ENCODE data around the gene PTPA.

Gene PTPA

DNA sequence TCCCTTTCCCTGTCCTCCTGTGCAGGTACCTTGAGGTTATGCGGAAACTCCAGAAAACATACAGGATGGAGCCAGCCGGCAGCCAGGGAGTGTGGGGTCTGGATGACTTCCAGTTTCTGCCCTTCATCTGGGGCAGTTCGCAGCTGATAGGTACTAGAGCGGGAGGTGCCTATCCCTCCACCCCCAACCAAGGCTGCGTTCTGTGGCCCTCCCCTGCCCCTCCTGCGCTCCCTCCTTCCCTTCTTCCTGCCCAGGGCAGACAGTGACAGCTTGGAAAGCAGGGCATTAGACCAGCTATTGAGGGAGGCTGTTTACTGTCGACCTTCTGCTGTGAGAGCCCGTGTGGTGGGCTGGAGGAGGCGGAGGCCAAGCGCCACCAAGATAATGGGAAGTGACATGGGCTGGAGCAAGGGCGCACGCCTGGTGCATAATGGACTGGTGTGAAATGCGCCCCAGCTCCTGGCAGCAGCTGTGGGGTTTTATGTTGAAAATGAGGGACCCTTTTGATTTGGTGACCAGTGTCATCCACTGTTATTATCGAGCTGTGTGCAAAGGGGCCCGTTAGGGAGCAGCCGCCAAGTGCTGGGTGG, 25.3 kb downstream of the PTPA start:
- in situ Hi-C loops (cut with HindIII; ENCODE audit: low sequenced_read_pairs): loop anchor here (10.0 kb wide), 1 partner anchor 638 kb away; no protein-coding TSS in a partner anchor

DNA sequence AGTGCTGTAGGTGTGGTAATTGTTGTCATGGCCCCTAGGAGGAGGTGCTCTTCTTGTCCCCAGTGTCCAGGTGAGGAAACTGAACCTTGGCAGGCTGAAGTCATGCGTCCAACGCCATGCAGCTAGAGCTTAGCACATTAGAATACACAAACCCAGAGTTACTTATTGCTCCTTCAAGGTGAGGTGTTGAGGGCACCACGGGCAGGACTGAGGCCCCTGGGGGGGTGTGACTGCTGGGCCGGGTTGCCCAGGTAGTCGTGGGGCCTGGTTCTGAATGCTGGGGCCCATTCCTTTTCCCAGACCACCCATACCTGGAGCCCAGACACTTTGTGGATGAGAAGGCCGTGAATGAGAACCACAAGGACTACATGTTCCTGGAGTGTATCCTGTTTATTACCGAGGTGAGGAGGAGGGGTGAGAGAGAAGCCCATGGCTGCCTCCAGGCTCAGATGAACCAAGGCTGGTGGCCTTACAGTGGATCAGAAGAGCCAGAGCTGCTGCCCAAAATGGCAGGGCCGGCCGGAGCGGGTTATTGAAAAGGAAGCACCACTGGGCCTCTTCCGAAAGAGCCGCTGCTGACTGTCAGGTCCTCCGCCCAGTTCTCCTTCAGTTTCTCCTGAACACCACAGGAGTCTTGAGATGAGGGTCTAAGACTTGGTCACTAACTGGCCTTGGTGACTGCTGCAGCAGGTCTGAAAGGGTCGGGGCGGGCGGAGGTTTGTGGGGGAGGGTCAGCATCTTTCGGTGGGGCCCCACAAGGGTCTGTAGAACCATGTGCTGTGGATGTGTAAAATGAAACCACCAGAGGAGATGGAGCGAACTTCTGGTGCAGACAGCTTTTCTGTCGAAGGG, 26.3 kb downstream of the PTPA start:
- in situ Hi-C loops (cut with HindIII; ENCODE audit: low sequenced_read_pairs): loop anchor here (10.0 kb wide), 1 partner anchor 637 kb away; no protein-coding TSS in a partner anchor

DNA sequence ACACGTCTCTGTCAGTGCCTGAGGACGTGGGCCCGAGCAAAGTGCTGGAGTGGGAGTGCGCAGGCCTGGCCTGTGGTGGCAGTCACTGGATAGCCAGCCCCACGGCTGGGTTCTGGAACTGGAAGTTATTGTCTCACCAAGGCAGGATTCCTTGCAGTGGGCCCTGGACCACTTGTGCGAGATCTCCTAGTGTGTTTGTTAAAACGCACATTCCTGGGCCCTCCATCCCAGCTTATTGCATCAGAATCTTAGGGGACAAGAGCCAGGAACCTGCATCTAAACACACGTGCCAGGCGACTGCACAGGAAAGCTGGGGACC, 26.9 kb downstream of the PTPA start:
- in situ Hi-C loops (cut with HindIII; ENCODE audit: low sequenced_read_pairs): loop anchor here (10.0 kb wide), 1 partner anchor 637 kb away; no protein-coding TSS in a partner anchor

DNA sequence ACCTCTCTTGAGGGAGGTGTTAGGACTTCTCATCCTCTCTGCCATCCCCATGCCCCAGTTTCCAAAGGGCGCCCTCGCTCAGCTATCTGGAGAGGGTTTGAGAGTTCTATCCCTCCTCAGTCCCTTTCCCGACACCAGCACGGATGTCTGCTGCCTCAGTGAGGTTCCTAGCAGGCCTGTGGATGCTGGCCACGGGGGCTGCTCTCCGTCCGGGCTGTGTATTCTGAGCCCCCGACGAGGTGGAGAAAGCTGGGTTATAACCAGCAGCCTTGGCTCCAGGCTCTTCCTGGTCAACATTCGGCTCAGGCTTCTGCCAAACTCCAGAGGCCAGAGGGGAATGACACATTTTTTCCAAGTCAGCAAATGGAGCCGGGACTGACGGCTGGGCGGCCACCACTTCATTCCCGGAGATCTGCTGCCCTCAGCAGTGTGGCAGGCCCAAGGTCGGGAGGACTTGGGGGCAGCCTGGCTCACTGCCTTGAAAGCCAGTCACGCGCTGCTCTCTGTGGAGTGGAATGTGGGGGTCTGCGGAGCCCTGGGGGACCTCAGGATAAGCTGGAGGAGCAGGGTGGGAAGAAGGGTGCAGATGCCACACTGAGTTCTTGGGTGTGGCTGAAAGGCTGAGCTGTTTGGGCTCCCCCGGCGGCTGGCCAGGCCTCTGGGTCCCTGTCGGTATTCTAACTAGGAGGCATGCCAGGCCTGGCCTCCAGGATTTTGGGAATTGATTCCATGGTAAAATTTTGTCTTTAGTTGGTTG, 27.4 kb downstream of the PTPA start:
- in situ Hi-C loops (cut with HindIII; ENCODE audit: low sequenced_read_pairs): loop anchor here (10.0 kb wide), 1 partner anchor 636 kb away; no protein-coding TSS in a partner anchor

DNA sequence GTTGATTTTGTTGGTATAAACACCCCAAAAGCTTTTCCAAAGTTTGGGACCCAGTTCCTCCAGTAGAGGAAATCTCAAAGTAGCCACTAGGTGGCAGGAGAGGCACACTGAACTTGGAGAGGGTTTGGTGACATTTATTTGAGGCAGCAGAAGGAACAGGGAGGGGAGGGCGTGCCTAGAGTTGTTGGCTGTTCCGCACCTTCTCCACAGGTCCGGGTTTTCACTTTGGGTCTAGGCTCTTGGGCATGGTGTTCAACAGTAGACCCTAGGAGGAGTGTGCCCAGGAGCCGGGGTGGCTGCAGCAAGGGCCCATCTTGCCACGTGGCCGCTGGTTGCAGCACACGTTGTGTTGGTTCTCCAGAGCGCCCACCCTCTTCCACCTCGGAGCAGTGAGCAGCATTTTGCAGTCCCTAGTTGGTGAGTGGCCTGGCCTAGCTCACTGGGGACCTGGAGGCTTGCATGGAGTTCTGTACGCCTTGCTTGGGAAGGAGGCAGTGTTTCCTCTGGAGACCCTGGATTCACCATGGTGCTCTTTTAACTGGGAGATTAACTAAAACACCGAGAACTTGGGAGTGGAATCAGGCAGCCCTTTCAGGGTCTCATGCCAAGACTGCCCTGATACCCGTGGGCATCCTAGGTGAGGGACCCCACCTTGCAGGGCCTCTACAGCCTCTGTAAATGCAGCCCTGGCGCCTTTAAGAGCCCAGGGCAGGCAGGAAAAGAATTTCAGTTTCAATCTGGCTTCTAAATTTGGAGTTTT, 28.2 kb downstream of the PTPA start:
- in situ Hi-C loops (cut with HindIII; ENCODE audit: low sequenced_read_pairs): loop anchor here (10.0 kb wide), 1 partner anchor 635 kb away; no protein-coding TSS in a partner anchor

DNA sequence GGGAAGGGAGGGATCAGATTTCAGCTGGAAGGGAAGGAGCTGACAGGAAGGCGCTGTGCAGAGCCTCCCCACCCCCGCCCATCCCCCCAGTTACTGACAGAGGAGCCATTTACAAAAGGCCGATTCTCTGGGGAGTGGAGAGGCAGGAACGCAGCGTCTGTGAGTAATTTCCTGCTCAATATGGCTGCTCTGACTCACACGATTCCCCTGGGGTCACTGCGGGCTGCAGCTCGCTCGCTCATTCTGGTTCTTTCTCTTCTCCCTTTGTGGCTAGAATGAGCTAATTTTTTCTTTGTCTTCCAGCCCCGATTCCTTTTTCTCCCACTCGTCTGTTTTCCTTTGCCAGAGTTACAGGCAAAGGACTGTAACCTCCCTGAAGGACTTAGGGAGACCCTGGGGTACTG, 28.8 kb downstream of the PTPA start:
- in situ Hi-C loops (cut with HindIII; ENCODE audit: low sequenced_read_pairs): loop anchor here (10.0 kb wide), 1 partner anchor 635 kb away; no protein-coding TSS in a partner anchor

DNA sequence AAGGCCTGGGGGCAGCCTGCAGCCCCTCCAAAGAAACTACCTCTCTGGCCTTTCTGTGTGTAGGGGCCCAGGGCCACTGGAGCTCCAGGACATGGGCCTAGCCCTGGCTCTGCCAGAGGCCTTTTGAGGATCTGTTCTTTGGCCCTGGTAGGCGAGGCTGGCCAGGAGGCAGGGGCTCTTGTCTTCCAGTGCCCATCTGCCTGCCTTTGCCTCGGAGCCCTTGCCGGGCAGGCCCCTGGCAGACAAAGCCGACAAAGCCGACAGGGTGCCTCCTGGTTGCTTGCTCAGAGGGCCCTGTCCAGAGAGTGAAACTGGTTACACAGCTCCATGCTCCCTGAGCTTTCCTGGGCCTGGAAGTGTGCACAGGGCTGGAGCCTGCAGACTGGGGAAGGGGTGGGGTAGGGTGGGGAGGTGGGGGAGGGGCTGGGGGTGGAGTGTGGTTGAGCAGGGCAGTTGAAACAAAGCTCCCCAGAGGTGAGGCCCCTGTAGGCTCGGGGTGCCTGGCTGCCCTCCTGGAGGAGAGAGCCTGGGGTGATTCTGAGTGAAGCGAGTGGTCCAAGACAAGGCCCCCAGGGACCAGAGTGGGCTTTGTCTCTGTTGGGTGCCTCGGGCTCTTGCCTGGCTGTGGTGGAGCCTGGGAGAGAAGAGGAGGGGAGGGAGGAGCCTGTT, 29.3 kb downstream of the PTPA start:
- in situ Hi-C loops (cut with HindIII; ENCODE audit: low sequenced_read_pairs): no loop called here

DNA sequence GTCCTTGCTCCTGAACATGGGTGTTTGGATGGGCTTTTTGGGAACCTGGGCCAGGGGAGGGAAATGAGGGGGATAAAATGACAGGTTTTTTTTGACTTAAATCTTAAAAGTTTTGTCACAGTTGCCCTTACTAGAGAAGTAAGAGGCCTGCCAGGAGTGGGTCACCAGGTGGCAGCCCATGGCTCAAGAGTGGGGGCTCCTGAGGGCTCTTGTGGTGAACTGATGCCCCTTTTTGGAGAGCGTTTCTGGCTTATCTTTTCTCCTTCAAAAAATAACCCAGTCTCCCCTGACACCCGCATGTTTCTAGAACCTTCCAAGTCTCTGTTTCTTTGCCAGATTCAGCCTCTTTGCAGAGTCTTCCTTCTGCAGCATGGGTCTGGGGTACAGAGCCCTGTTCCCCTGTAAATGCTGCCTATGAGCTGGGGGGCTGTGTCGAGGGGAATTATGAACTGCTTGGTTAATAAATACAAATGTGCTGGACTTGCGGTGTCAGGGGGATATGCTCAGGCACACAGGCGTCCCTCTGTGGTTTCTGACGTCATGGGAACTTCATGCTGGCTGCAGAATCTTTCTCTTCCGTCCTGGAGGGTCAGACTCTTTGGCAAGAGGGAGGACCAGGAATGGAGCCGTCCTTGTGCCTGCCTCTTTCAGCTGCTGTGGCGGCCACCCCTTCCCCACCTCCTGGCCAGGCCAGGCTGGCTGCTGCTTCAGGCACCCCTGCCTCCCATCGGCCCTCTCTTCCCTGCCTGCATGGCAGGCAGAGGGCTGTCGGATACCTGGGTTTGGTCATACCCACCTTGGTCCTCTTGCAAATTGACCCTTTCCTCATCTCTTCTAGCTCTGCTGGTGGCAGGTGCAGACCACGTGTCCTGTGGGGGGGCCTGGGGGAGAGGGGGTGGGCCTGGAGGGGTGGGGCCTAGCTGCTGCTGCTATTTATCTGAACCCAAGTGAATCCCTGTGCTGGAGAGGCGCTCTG, 30.1 kb downstream of the PTPA start:
- in situ Hi-C loops (cut with HindIII; ENCODE audit: low sequenced_read_pairs): no loop called here

DNA sequence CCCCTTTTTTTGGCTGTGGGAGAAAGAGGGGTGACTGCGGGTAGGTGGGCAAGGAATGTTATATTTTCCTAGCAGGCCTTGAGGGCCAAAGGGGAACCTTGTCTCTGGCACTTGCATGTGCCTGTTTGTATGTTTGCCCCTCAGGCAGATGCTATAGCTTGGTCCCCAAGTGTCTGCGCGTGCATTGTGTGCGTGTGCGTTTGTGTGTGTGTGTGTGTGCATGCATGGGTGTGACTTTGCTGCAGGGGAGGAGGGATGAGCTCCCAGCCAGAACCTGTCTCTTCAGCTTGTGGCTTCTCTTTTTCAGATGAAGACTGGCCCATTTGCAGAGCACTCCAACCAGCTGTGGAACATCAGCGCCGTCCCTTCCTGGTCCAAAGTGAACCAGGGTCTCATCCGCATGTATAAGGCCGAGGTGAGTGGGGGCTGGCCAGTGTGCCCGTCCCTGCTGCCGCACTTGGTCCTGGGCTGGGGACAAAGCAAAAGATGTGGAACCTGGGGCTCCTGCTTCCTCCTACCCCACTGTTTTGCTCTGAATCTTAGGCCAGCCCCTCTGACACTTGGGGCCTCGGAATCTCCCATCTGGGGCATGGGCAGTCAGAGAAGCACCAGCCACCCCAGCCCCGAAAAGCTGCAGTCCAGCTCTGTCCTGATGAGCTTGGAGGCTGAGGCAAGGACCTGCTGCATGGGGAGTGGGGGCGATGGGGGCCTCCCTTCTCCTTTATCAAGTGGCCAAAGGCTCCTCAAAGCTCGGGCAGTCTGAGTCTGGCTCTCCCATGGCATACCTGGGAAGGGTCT, 31.1 kb downstream of the PTPA start:
- in situ Hi-C loops (cut with HindIII; ENCODE audit: low sequenced_read_pairs): no loop called here

DNA sequence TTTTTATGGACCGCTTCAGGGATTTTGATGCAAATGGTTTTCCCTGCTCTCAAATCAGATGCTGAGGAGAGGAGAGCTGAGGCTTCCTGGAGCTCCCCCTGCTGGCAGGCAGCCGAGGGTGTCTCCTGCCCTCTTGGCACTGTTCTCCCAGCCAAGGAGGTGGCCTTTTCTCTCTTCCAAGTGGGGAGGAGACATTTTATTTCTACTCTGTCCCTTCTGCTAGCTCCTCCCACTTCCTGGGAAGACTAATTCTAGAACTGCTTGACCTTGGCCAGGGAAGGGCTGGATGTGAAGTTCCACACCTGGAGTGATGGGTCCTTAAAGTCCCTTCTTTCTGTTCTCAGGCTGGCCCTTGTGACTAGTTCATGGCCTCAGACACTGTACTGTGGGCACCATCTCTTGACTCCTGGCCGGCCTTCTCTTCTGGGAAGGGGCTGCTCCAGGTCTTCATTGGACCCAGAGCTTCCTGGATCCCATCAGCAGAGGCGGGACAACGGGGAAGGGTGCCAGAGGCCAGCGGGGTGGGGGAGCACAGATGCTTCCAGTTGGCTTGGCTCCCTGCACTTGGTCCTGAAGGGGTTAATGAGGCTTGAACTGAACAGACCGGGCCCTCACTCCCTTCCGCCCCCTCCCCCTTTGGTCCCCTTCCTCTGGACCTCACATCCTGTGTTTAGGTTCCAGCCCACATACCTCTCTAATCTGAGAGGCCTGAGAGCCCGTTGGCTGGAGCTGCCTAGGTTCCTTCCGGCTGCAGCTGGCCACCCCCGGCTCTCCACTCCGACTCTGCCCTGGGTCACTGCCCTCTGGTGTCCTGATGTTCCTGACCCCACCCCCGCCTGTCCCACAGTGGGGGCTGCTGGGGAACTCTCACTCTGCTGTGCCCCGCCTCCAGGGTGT, 32.1 kb downstream of the PTPA start:
- in situ Hi-C loops (cut with HindIII; ENCODE audit: low sequenced_read_pairs): no loop called here

DNA sequence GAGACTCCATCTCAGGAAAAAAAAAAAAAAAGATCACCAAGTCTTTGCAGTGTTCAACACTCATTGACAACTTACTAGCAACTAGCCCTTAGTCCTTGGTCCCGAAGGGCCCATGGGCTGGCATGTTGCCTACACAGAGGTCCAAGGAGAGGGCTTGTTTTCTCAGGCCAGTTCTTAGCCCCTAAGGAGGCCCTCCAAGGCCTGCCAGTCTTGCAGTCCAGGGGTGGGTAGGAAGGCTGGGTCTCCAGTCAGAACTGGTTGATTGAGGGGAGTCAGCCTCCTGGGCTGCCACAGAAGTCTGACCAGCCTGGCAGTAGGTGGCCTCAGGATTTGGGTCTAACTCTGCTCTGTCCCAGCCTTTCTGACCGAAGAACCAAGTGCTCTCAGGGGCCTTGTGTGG, 34.1 kb downstream of the PTPA start:
- in situ Hi-C loops (cut with HindIII; ENCODE audit: low sequenced_read_pairs): no loop called here

DNA sequence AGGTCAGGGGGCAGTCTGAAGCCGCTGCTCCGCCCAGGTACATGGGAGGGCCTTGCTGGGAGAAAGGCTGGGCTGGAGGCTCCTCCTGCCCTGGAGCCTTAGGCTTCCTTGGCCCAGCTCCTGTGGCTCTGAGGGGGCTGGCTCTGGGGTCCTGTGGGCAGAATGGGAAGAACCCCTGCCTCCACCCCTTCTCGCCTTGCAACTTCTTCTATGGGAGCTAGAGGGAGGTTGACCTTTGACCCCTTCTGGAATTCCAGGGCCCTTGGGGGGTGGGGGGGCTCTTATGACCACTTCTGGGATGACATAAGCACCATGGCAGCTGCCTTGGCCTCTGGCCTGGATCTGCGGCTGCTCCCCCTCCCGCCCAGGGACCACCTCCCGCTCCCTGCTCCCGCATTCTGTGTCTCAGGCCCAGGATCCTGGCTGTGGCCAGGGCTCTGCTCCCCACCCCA, 34.7 kb downstream of the PTPA start:
- in situ Hi-C loops (cut with HindIII; ENCODE audit: low sequenced_read_pairs): no loop called here

DNA sequence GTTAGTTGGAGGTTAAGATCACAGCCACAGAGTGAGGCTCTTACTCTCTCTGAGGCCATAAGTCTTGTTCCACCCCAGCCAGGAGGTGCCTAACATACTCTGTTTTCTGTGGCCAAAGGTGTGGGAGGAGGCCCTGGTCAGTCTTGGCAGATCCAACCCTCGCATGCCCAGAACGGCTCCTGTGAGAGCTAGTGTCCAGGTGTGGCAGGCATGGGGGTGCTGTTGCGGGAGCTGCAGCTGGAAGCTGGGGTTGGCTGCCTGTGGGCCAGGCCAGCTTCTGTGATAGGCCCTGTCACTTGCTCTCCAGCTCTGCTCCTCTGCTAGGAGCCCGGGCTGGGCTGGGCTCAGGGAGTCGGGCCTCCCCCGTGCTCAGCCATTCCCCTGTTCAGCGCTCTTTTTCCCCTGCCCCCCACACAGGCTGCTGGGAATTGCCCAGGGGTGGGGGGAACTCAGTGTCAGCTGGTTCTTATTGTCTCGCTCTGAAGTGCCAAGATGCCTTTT, 35.3 kb downstream of the PTPA start:
- in situ Hi-C loops (cut with HindIII; ENCODE audit: low sequenced_read_pairs): no loop called here

DNA sequence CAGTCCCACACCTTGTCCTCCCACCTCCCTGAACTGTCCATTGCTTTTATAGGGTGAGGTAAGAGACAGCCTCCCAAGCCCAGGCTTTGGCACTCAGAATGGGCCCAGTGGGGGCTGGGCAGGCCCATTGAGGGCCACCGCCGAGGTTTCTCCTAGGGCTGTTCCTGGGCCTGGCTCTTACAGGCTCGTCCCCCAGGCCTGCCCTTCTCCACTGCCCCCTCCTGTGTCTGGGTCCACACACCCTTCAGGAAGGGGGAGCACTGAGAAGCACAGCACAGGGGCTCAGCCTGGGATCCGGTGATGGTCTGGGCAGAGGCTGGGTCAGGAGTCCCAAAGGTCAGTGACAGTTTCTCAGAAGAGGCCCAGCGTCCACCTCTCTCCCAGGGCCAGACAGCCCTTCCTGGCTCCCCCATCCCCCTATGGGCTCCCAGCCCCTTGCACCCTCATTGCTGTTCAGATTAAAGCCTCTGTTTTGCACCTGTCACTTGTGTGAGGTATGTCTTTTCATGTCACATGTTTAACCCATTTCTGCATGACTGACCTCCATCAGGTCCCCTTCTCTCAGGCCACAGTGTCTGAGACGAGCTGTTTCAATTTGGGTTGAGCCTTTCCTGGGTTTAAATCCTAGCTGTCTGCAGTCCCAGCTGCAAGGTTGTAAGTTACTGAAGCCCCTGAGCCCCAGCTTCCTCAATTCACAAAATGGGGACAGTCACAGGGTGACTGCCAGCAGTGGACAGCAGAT, 37.4 kb downstream of the PTPA start:
- in situ Hi-C loops (cut with HindIII; ENCODE audit: low sequenced_read_pairs): no loop called here

DNA sequence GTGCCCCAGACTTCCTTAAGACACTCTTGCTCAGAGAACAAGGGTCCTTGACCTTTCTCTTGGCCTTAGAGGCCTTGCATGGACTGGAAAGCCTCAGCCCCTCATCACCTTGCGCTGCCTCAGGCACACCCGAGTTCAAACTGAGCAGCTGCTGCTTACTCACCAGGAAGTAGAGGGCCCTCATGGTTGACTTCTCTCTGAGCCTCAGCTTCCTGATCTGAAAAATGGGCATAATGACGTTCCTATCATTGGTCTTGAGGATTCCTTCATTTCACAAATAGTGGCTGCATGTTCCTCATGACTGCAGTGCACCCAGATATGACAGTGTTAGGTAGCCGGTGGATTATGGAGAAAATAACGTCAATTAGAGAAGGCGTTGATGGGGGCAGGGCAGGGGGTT, 38.2 kb downstream of the PTPA start:
- in situ Hi-C loops (cut with HindIII; ENCODE audit: low sequenced_read_pairs): no loop called here

DNA sequence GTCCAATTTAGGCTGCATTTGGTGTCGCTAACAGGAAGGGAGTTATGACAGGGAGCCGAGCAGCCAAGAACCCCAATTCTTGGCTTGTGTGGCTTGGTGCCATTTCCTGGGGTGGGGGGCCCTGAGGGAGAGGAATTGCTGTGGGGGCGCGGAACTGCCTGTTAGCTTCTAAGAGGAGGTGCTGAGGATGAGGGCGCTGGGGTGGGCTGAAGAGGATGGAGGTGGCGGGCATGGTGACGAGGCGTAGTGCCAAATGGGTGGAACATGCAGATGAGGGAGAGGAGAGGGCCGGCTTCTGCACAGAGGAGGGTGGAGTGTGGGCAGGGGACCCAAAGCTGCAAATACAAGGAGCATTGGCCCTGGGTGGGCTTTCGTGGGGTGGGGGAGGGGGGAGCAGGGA, 38.9 kb downstream of the PTPA start:
- in situ Hi-C loops (cut with HindIII; ENCODE audit: low sequenced_read_pairs): no loop called here

Measured in DLD1 (cell line).